Skeletal muscle tissue (tissue), 4 donors: ENCODE data around the gene STK32C. TPM values are rescaled to one million over a fixed set of nuclear protein-coding genes. Genes with fewer than 3 reads are reported as not detected.

Source experiments
- H3K27ac ChIP-seq: one replicate; pipeline ENCODE4 v1.7.0; 2013; ENCODE audit warnings: mild to moderate bottlenecking, low read depth, low read length, inconsistent platforms
- H3K27me3 ChIP-seq, 3 donors: one replicate each; pipeline ENCODE4 v1.7.0; 2013; ENCODE audit warnings: low read length in 3 of 3; ENCODE audit not compliant: control insufficient read depth in 3 of 3, insufficient read depth in 3 of 3
- H3K36me3 ChIP-seq, 3 donors: one replicate each; pipeline ENCODE4 v1.7.0; 2013; ENCODE audit warnings: low read length in 3 of 3; ENCODE audit not compliant: control insufficient read depth in 3 of 3, insufficient read depth in 3 of 3
- H3K4me1 ChIP-seq, 3 donors: one replicate each; pipeline ENCODE4 v1.7.0; 2013; ENCODE audit warnings: low read length in 3 of 3, mild to moderate bottlenecking in 3 of 3; ENCODE audit not compliant: control insufficient read depth in 3 of 3, insufficient read depth in 3 of 3
- H3K4me3 ChIP-seq, 3 donors: one replicate each; pipeline ENCODE4 v1.7.0; 2013; ENCODE audit warnings: low read length in 3 of 3
- H3K9ac ChIP-seq, 3 donors: one replicate each; pipeline ENCODE4 v1.7.0; 2013; ENCODE audit warnings: low read length in 3 of 3, mild to moderate bottlenecking in 3 of 3, moderate library complexity in 2 of 3, low read depth in 1 of 3
- H3K9me3 ChIP-seq, 3 donors: one replicate each; pipeline ENCODE4 v1.7.0; 2013; ENCODE audit warnings: low read length in 3 of 3; ENCODE audit not compliant: control insufficient read depth in 3 of 3
- total RNA-seq: library from RNA; depleted of rRNA; stranded (reverse); fragments of >200 nt; gene quantifications from one replicate; pipeline ENCODE4 v1.2.3, GENCODE V29; 2014
- donor health status: Osteomylitis.

Gene STK32C
- total RNA-seq, 1 donor from 2014 or later, result 8.4 TPM

DNA sequence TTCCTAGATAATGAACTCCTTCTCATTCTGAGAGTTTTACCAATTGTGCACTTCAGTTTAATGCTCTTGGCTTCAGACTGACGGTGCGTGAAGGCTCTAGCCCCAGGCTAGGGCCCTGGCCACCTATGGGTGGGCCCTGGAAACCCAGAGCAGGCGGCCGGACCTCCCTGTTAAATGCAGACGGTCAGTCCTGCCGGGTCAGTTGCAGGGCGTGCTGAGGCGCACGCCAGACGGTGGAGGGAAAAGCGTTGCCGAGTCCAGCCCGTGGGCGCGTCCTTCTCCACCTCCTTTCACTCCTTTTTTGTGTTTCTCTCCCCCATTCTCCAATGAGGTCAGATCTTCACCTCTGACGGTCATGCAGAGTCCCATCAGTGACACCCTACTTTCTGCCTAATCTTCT lies 118.7 kb downstream of the STK32C start:
- H3K4me3 ChIP-seq, result no peak overlapping the region
- H3K27ac ChIP-seq, result no peak overlapping the region
- H3K9ac ChIP-seq, result no peak overlapping the region
- H3K27me3 ChIP-seq, result peaks cover 31 to 58% (median 41%) of the 10 kb centered on the region in 3 donors
- H3K4me1 ChIP-seq, result peaks cover 4 to 14% (median 8%) of the 10 kb centered on the region in 3 donors
- H3K36me3 ChIP-seq, result peaks cover 0 to 2% (median 0%) of the 10 kb centered on the region in 3 donors
- H3K9me3 ChIP-seq, result no peaks in the 10 kb centered on the region

DNA sequence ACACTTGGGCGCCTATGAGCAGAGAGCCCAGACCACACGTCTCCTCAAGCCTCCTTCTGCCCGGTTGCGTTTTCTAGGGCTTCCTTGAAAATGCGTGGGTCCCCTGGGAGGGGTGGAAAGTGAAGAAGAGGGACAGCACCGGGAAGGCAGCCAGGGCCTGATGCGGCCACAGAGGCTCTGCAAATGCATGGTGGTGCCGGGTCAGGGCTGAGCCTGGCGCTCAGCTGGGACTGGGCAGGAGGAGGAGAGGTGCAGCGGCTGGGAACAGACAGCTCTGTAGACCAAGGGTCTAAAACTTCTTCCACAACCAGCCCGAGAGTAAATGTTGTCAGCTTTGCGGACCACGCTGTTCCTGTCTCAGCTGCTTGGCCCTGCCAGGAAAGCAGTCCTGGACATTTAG lies 119.4 kb downstream of the STK32C start:
- peaks cover 31 to 58% (median 47%) of the 10 kb centered on the region in 3 donors for H3K27me3 ChIP-seq
- H3K4me1 ChIP-seq, result peaks cover 4 to 14% (median 8%) of the 10 kb centered on the region in 3 donors
- H3K27ac ChIP-seq, result no peak overlapping the region

DNA sequence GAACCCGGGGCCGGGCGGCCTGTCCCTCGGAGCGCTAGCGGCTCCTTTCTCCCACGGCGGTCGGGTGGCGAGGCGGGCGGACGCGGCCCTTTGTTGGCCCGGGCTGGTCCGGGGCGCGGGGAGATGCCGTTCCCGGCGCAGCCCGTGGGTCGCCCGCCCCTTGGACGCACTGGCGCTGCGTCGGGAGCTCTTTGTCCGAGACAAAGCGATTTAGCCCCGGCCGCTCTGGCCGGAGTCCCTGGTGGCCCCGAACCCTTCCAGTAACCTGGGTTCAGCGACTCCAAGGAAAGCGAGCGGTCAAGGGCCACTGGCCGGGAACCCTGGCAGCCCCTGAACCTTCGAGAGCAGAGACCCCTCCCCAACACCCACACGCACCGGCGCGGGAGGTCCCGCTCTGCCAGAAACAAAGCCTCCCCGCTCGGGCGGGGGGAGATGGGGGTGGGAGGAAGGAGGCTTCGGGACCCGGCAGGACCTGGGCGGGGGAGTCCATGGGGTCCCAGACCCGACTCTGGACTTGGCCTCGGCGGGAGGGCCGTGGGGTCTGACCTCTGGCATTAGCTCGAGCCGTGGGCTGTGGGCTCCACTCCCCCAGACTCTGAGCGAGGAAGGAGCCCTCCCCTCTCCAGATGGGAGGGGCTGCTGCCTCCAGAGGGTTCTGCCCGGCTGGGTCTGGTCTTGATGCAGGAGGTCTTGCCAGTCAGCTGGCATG lies 120.2 kb downstream of the STK32C start:
- Histone ChIP-seq H3K4me3 (no peak overlapping the region), H3K27ac (no peak overlapping the region), H3K36me3 (peaks cover 0 to 2% (median 0%) of the 10 kb centered on the region in 3 donors), H3K27me3 (peaks cover 34 to 63% (median 47%) of the 10 kb centered on the region in 3 donors), H3K4me1 (peaks cover 4 to 9% (median 8%) of the 10 kb centered on the region in 3 donors), H3K9me3 (no peaks in the 10 kb centered on the region), H3K9ac (peak overlapping the region in 1 of 3 donors; percentile 16)

More for the DNA sequence above, 119.4 kb downstream of the STK32C start:
- H3K9ac ChIP-seq, result no peak overlapping the region
- H3K36me3 ChIP-seq, result peaks cover 0 to 2% (median 0%) of the 10 kb centered on the region in 3 donors
- H3K4me3 ChIP-seq, result no peak overlapping the region
- no peaks in the 10 kb centered on the region for H3K9me3 ChIP-seq

DNA sequence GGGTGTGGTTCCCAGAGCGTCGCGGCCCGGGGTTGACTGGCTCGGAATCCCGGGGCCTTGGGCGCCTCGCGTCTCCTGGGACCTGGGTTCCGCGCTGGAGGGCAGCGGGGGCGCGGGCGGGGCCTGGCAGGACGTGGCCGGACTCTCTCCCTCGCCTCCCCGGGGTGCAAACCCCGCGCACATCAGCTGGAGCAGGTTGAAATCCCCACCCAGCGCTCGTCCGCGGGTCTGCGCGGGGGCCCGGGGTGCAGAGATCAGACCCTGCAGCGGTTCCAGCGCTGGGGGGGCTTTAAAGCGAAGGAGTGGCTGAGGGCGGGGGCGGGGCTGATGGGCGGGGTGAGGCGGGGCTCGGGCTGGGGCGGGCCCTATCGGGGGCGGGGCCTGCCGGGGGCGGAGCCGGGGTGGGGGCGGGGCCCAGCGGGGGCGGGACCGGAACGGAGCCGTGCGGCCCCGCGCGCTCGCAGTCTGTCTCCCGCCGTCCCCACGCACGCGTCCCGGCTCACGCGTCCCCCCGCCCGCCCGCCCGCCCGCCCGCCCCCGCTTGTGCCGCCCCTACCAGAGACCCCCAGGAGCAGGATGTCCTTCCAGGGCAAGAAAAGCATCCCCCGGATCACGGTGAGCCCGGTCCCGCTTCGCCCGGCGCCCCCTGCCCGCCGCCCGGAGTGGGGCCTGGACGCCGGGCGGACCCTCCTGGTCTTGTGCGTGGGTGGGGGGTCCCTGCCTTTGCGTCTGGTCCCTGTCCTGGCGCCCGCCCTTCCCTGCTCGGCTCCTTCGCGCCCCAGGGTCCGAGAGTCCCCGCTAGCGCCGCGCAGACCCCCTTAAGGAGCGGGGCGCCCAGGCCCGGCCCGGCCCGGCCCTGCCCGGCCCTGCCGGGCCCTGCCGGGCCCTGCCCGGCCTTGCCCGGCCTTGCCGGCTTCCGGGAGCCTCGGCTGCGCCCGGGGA lies 121.0 kb downstream of the STK32C start, which contains the start of gene DPYSL4:
DPYSL4 (plus strand) TSS at position 461 of the 942 bp plus-strand sequence; CDS start at position 577, 116 bp downstream.
- Histone ChIP-seq H3K4me3 (peak within 1 kb of the TSS in 2 of 3 donors; percentile 35 to 52), H3K36me3 (peaks cover 0 to 2% (median 0%) of the 10 kb centered on the region in 3 donors), H3K4me1 (peaks cover 4 to 8% (median 8%) of the 10 kb centered on the region in 3 donors), H3K27me3 (peaks cover 34 to 67% (median 54%) of the 10 kb centered on the region in 3 donors), H3K9ac (peak within 1 kb of the TSS in 1 of 3 donors; percentile 16), H3K27ac (no peak within 1 kb of the TSS), H3K9me3 (no peaks in the 10 kb centered on the region)

DNA sequence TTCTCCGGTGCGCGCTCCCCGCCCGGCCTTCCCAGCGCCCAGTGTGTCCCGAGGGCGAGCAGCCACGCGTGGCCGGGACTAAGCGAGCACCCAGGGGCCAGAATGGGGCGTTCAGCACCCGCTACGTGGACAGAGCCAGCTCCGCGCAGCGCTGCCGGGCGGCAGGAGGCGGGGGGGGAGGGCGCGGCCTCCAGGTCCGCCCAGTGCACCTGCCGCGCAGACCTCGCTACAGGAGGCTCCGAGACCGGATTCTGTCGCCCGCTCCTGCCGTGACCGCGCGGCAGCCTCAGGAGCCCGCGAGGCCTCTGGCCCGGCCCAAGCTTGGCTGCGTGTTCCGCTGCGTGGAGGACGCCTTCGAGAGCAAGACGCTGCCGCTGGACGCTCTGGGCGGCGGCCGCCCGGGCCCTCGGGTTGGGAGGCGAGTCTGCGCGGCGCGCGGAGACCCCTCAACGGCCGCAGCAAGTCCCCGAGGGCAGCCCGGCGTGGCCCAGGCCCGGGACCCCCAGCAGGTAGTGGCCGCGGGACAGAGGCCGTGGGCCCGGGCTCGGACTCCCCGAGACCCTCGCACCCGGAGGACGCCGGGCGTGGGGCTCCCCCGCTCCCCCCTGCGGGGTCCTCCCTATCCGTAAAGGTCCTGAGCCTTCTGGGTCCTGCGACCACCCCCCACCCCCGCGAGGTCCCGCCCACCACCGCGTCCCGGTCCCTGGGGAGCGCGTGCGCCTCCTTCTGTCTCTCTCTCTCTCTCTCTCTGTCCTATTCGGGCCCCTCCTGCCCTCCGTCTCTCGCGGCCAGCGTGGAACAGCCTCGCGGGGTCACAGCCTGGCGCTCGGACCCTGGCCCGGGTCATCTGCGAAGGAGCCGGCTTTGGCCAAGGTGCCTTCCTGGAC lies 121.9 kb downstream of the STK32C start:
- peaks cover 0 to 2% (median 0%) of the 10 kb centered on the region in 3 donors for H3K36me3 ChIP-seq
- H3K4me1 ChIP-seq, result peaks cover 4 to 8% (median 8%) of the 10 kb centered on the region in 3 donors
- H3K27ac ChIP-seq, result no peak overlapping the region
- H3K9me3 ChIP-seq, result no peaks in the 10 kb centered on the region
- H3K9ac ChIP-seq, result no peak overlapping the region
- peak overlapping the region in 2 of 3 donors; percentile 35 to 52 for H3K4me3 ChIP-seq
- peaks cover 34 to 67% (median 54%) of the 10 kb centered on the region in 3 donors for H3K27me3 ChIP-seq

DNA sequence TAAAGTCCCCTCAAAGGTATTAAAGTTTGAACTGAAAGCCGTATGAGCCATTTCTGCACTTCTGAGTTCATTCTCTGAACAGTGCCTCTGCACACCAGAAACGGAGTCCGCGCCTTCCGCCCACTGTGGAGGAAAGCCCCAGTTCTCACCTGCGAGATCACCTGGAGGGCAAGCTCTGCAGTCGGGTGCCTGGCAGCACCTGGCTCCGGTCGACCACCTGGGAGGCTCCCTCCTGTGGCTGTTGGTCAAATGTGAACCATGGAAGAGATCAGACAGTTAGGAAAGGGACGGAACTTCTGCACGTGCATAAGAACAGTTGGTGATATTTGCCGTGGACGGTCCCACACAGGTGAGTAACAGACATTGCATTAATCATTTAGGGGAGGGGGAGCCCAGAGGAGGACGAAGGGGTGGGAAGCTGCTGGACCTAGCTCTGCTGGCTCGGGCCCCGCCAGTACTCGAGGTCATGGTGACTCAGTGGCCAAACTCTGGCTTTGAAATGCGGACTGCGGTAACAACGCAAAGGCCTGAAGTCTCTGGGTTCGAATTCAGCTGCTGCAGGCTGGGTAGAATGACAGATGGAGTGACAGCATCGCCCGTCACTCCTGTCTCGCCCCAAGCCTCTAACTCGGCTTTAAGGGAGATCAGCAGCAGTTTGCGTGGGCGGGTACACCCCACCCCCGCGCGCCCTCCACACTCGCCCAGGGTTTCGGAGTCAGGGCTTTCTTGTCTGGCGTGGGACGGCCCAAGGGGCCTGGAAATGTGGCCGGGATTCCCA lies 122.7 kb downstream of the STK32C start:
- H3K9ac ChIP-seq, result no peak overlapping the region
- no peaks in the 10 kb centered on the region for H3K9me3 ChIP-seq
- H3K27ac ChIP-seq, result no peak overlapping the region
- peak overlapping the region in 1 of 3 donors; percentile 35 for H3K4me3 ChIP-seq
- no peaks in the 10 kb centered on the region for H3K36me3 ChIP-seq
- peaks cover 36 to 63% (median 51%) of the 10 kb centered on the region in 3 donors for H3K27me3 ChIP-seq
- peaks cover 4 to 8% (median 8%) of the 10 kb centered on the region in 3 donors for H3K4me1 ChIP-seq

DNA sequence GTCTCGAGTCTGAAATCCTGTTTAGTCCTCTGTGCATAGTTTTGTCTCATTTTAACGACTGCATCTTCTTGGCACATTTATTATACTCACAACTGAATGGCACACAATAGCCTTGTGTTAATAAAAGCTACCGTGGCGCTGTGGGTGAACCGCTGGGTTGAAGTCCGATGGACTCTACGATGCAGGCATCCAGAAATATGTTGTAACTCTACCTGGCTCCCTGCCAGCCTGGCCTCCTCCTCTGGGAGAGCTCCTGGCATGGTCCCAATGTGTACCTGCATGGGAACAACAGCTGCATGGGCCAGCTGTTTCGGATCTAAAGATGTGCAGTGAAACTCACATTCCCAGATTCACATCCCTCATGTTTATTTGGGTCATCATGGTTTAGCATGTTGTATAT lies 124.7 kb downstream of the STK32C start:
- Histone ChIP-seq H3K27me3 (peaks cover 23 to 60% (median 40%) of the 10 kb centered on the region in 3 donors), H3K9ac (no peak overlapping the region), H3K4me3 (no peak overlapping the region), H3K27ac (no peak overlapping the region), H3K9me3 (no peaks in the 10 kb centered on the region), H3K36me3 (no peaks in the 10 kb centered on the region), H3K4me1 (peaks cover 4 to 8% (median 8%) of the 10 kb centered on the region in 3 donors)

DNA sequence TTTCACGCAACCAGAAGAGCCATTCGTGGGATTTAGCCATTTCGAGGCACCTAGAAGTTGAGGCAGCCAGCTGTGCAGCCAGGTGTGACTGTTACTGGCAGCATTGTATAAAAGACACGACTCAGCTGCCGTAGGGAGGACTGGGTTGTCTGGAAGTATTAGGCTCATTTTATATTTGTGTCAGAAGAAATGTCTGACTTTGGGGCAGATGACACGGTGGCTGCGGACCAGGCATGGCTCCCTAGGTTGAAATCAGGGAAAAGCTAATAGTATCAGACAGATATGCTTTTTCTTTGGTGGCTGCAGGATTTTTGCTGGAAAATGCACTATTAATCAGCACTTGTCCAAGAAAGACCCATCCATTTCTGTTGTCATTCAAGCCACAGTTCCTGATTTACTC lies 125.2 kb downstream of the STK32C start:
- H3K4me1 ChIP-seq, result peaks cover 4 to 8% (median 7%) of the 10 kb centered on the region in 3 donors
- H3K4me3 ChIP-seq, result no peak overlapping the region
- no peak overlapping the region for H3K9ac ChIP-seq
- H3K36me3 ChIP-seq, result no peaks in the 10 kb centered on the region
- no peak overlapping the region for H3K27ac ChIP-seq
- H3K9me3 ChIP-seq, result no peaks in the 10 kb centered on the region
- H3K27me3 ChIP-seq, result peaks cover 22 to 60% (median 39%) of the 10 kb centered on the region in 3 donors
